ENCODE results near the gene KIAA0232.

GRCh38 chr4:6785572-6785925, 3.0 kb downstream of the KIAA0232 start:
- TF ChIP-seq TARDBP (IDR thresholded peaks at IDR 0.05) (no peak), SP1 (IDR thresholded peaks at IDR 0.05) (no peak), FOXK2 (IDR thresholded peaks at IDR 0.05) (no peak), LEF1 (IDR thresholded peaks at IDR 0.05; ENCODE audit: borderline replicate concordance) (no peak)

Data from HEK293T (cell line).